CD4-positive, alpha-beta T cell treated with Interleukin-6 at 100 ng/mL for 8 hours (primary cell): ENCODE measurements around the gene FKBP3.
"Not testable (repeated sequence)": the region's sequence is repeated elsewhere in the genome, so short reads cannot be mapped to it uniquely, and the experiment has no call there.

Source experiments
- DNase-seq: peaks from one replicate; pipeline ENCODE4 v3.0.0-alpha.2; 2020; ENCODE audit warnings: mixed read lengths, low spot score

FKBP3 gene

GRCh38 chr14:45134051-45134958, at the start of gene FKBP3:
Gene FKBP3 (minus strand): TSS chr14:45134481. CDS start chr14:45134456, 25 bp downstream.
- DNase-seq: peak; percentile 97

GRCh38 chr14:45181806-45182205, 47.5 kb upstream of the FKBP3 start:
- DNase-seq: no peak

- no peak for DNase-seq
Observed at GRCh38 chr14:45181329-45181728, 47.0 kb upstream of the FKBP3 start.

GRCh38 chr14:45177076-45177475, 42.8 kb upstream of the FKBP3 start:
- no peak for DNase-seq

GRCh38 chr14:45169906-45170305, 35.6 kb upstream of the FKBP3 start:
- DNase-seq: no peak

- no peak for DNase-seq
Observed at GRCh38 chr14:45156067-45156466, 21.8 kb upstream of the FKBP3 start.

GRCh38 chr14:45150386-45150890, 16.2 kb upstream of the FKBP3 start:
- no peak for DNase-seq

- no peak for DNase-seq
Observed at GRCh38 chr14:45149602-45150001, 15.3 kb upstream of the FKBP3 start.

GRCh38 chr14:45145214-45145613, 10.9 kb upstream of the FKBP3 start:
- DNase-seq: no peak

GRCh38 chr14:45144658-45145057, 10.4 kb upstream of the FKBP3 start:
- DNase-seq: no peak

GRCh38 chr14:45142083-45142482, 7.8 kb upstream of the FKBP3 start:
- not testable (repeated sequence) for DNase-seq

GRCh38 chr14:45140661-45141187, 6.4 kb upstream of the FKBP3 start:
- DNase-seq: no peak

GRCh38 chr14:45136399-45136798, 2.1 kb upstream of the FKBP3 start:
- no peak for DNase-seq

GRCh38 chr14:45135659-45136395, 1.5 kb upstream of the FKBP3 start, which contains the start of gene FANCM:
Gene FANCM (plus strand): TSS chr14:45135930. CDS start chr14:45136032, 102 bp downstream.
- DNase-seq: peak; percentile 88

GRCh38 chr14:45135156-45135555, 875 bp upstream of the FKBP3 start:
- DNase-seq: no peak

- DNase-seq: no peak
Observed at GRCh38 chr14:45133683-45134050, 614 bp downstream of the FKBP3 start.

GRCh38 chr14:45128963-45129629, 5.2 kb downstream of the FKBP3 start:
- no peak for DNase-seq

GRCh38 chr14:45125754-45126153, 8.5 kb downstream of the FKBP3 start:
- DNase-seq: no peak

GRCh38 chr14:45123271-45123670, 11.0 kb downstream of the FKBP3 start:
- DNase-seq: no peak

GRCh38 chr14:45120096-45120495, 14.2 kb downstream of the FKBP3 start:
- no peak for DNase-seq

GRCh38 chr14:45118594-45118993, 15.7 kb downstream of the FKBP3 start:
- DNase-seq: no peak

- no peak for DNase-seq
Observed at GRCh38 chr14:45114327-45114726, 20.0 kb downstream of the FKBP3 start.
